GDM1 (cell line): ENCODE measurements around the gene DMRT3.

Experiments used
- DNase-seq: peaks from one replicate; lab custom pipeline; 2025; lab: John Stamatoyannopoulos, UW

The DMRT3 gene

GRCh38 chr9:970151-970996 lies 6.1 kb upstream of the DMRT3 start:
- DNase-seq = no peak

DNA sequence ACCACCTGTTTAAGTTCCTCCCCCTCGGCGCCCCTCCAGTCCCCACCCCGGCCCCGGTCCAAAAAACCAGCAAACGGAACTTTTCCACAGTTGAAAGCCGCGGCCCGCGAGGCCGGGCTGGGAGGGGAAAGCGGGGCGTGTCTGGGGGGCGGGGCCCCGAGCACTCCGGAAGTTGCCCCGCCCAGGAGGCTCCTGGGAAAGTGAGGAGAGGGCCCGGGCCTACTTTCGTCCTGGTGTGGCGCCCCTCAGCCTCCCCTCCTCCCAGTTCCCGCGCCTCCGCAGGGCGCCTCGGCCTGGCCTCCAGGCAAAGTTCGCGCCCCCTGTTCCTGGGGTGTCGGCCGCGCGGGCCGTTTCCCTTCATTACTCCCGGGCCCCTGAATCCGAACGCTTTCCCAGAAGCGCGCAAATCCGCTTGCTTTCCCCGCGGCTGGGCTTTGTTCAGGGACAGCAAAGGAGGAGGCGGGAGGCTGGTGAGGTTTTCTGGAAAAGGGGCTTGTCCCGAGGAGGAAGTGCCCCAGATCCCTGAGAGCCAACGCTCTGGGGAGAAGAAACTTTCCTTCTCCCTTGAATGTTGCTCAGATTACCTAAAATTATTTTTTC lies 4.5 kb upstream of the DMRT3 start:
- DNase-seq = no peak

- no peak for DNase-seq
Observed at GRCh38 chr9:972501-973294, 3.8 kb upstream of the DMRT3 start.

GRCh38 chr9:973295-973834 lies 3.1 kb upstream of the DMRT3 start:
- no peak for DNase-seq

DNA sequence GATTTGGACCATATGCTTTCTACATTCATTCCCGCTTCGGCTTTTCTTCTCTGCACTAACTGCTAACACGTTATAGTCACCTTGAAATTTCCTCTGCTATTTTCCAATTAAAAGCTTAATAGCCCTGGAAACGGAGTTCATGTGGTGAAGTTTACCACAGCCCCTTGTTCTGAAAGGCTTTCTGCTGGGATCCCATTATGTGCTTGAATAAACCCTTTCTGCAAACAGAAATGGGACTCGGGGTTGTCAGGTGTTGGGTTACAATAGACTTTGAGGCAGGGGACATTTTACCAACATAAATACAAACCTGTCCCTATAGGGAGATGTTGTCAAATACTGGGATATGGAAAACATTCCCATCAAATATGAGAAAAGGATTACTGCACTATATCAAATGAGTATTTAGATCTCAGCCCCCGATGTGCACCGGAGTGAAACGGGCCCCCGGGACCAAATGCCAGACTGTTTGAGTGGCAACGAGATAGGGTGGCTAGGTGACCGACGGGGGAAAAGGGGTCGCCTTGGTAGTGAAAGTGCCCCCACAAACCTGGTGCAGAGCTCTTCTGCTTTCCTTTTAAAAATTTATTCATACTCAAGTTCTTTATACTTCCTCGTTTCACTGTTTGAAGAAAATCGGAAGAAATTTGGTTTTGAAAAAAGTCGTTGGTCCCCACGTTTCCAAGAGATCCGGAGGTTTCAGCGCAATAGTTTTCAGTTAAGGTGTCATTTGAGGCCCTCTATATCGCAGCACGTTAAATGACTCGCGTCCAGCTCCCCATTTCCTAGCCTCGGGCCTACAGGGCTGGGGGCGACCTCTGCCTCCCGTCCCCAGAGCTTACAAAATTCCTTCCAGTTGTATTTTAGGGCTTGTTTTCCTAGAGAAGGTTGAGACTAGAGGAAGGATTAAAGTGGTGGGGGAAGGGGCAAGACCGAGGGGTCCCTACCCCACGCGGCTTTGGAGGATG lies 2.1 kb upstream of the DMRT3 start:
- no peak for DNase-seq

GRCh38 chr9:974996-975739 lies 1.3 kb upstream of the DMRT3 start:
- no peak for DNase-seq

- DNase-seq = no peak
Observed at GRCh38 chr9:975740-976257, 656 bp upstream of the DMRT3 start.

DNA sequence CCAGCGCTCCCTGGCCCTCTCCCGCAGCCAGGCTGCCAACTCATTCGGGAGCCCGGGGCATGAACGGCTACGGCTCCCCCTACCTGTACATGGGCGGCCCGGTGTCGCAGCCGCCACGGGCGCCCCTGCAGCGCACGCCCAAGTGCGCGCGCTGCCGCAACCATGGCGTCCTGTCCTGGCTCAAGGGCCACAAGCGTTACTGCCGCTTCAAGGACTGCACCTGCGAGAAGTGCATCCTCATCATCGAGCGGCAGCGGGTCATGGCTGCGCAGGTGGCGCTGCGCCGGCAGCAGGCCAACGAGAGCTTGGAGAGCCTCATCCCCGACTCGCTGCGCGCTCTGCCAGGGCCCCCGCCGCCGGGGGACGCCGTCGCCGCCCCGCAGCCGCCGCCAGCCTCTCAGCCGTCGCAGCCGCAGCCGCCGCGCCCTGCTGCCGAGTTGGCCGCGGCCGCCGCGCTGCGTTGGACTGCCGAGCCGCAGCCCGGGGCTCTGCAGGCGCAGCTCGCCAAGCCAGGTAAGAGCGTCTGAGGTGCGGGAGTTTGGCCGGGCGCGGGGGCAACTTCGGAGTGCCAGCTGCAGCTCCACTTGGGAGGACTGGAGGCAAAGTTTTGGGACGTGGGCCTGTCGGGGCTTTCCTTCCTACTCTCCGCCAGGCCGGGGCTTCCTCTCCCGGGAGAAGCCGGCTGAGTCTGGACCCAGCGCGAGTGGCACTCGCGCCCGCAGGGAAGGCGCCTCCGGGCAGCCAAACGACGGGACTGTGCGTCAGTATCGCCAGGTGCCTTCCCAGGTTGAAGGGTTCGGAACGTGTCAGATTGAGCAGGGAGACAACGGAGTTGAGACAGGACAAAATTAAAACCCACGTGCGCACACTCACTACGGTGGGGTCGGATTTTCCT lies 735 bp downstream of the DMRT3 start:
- no peak for DNase-seq

GRCh38 chr9:977838-978830 lies 1.7 kb downstream of the DMRT3 start:
- no peak for DNase-seq

DNA sequence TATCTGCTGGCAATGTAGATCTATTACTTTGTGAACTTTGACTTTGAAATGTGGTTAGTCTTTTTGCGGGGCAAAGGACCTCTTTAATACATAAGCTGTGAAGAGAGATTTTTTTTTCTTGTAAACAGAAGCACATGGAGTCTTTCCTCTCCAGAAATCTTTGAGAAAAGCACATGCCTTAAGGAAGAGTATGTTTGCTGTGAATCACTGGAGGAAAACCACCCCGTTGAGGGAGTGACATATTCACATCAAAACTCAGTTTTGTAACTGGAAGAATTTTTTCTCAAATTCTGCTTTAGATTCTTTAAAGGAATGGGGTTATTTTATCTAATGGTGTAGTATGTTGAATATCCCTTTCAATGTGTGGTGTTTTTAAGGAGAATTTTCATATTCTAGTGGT lies 3.5 kb downstream of the DMRT3 start:
- no peak for DNase-seq

- DNase-seq = no peak
Observed at GRCh38 chr9:980640-981039, 4.2 kb downstream of the DMRT3 start.

GRCh38 chr9:981491-981898 lies 5.0 kb downstream of the DMRT3 start:
- DNase-seq = no peak

DNA sequence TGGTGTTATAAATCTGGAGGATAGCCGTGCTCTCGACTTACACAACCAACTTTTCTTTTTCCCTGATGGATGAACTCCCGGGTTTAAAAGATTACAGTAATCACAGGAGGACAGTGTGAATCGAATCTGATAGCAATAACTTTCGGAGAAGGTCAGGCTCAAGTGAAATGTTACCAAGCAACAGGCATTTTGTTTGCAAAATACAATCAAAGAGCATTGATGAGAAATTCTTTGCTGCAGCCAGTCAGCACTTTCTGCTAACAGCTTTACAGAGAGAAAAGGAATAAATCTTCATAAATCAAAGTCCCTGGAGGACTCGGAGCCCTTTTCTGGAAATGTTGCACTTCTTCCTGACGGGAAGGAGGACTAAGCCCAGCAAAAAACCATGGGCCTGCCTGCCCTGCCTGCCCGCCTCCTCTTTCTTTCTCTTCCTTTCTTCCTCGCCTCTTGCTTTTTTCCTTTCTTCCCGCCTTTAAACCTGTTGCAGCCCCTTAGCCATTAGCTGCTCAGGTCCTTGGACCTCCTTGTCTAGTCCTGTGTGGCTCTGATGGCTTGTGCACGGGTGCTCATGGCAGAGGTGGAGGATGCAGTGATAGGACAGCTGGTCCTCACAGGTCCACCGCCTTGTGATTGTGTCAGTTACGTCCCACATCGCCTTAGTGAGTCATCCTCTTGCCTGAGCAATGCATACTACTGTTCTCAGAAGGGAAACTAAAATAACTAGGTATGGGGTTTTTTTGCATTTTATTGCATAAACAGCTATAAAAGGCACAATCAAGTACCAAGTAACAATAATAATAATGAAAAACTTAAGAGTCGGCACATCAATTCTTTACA lies 6.2 kb downstream of the DMRT3 start:
- no peak for DNase-seq

GRCh38 chr9:994005-994404 lies 17.6 kb downstream of the DMRT3 start:
- no peak for DNase-seq

DNA sequence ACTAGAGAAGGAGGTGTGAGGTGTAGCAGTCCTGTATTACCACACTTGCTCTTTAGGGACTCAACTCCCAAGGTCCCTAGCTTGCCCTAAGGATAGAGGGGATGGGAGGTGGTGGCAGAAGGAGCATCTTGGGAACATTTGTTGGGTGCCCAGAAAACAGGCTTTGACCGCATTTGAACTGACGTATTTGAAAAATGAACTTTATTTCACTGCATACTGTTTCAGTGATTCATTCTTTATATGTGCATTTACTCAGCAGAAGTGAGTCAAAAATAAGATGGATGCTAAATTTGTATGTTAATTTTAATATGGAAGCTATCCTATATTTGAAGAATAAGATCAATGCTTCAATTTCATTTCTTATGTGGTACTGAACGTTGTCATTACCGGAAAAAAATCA lies 18.7 kb downstream of the DMRT3 start:
- DNase-seq = no peak

- no peak for DNase-seq
Observed at GRCh38 chr9:995781-996180, 19.3 kb downstream of the DMRT3 start.
